HUDEP-2 (cell line): Measurements from ENCODE around the gene ZDHHC11B.

Source experiments
- DNase-seq, 76 experiments: peaks; one replicate each; lab custom pipeline; 2025; ENCODE audit not compliant: unreplicated experiment in 76 of 76; lab: John Stamatoyannopoulos, UW

ZDHHC11B gene

DNA sequence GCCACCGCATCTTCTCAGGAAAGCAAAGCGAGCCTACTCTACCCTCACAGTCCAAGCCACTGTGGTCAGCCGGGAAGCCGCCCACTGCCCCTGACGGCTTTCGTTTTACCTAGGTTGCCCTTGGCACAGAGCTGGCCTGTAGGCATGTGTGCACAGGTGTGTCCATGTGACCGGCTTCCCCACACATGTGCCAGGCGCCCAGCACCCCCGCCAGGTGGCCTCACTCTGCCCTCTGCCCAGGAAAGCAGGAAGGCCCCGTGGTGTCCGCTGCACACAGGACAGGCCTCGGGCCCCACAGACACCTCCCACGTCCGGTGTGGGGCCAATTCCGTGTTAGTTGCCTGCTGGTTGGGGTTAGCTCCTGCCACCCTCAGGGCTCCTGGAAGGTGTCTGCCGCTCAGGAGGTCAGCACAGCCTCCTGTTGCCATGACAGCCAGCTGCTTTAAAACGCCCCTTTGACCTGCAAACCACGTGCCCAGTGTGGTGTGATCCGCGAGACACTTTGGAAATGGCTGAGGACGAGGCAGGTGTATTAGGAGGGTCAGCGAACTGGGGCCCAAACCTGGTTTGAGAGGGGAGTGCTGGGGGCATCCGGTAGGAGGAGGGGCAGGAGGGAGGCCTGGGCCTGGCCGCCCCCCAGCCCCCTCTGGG is 120.1 kb downstream of the ZDHHC11B start:
- DNase-seq, result no peak

DNA sequence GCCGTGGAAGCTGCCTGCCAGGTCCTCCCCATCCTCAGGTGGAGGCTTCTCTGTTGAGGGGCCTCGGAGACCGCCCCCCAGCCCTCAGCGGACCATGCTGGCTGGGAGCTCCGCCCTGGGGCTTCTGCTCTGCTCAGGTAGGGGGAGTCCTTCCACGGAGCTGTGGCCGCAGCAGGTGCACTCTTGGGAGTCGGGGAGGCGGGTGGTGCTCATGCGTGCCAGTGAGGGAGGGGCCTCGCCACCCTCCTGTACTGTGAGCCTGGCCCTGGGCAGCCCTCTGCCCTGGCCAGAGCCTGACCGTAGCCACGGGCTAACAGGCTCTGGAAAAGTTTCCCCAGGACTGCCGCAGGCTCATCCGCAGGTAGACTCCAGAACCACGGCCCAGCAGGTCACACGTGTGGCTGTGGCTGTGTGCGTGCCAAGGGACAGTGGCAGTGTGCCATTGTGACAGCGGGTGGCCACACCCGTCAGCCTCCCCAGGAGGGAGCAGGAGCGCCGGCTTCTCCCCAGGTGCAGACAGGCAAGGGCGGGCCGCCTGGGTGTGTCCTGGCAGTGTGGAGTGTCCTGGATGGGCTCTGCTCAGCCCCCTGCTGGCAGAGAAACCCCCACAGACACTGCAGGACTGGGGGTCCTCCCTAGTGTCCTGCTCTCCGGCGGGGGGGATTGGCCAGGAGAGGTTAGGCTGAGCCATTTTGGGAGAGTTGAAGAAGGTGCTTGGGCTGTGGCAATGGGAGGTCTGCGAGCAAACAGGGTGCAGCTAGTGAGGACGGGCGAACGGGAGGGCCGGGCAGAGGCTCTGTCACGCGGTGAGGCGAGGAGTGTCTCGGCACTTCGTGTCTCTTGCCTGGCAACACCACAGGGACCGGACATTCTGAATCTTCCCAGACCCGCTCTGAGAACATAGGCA is 120.8 kb downstream of the ZDHHC11B start:
- no peak for DNase-seq

DNA sequence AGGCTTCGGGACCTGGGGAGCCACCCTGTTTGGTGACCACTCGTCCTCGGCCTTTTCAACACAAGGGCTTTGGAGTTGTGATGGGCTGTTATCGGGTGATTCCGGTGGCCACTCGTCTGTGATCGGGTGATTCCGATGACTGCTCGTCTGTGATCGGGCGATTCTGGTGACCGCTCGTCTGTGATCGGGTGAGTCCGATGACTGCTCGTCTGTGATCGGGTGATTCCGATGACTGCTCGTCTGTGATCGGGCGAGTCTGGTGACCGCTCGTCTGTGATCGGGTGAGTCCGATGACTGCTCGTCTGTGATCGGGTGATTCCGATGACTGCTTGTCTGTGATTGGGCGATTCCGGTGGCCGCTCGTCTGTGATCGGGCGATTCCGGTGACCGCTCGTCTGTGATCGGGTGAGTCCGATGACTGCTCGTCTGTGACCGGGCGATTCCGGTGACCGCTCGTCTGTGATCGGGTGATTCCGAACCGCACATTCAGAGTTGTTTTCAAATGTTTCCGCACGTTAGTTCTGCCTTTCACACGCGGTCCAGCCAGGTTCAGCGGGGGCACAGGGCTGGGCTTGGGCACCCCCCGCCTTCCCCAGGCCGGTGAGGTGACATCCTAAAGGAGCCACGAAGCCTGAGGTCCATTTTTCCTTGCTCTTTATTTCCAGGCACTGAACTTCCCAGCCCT is 121.6 kb downstream of the ZDHHC11B start:
- DNase-seq, result no peak

DNA sequence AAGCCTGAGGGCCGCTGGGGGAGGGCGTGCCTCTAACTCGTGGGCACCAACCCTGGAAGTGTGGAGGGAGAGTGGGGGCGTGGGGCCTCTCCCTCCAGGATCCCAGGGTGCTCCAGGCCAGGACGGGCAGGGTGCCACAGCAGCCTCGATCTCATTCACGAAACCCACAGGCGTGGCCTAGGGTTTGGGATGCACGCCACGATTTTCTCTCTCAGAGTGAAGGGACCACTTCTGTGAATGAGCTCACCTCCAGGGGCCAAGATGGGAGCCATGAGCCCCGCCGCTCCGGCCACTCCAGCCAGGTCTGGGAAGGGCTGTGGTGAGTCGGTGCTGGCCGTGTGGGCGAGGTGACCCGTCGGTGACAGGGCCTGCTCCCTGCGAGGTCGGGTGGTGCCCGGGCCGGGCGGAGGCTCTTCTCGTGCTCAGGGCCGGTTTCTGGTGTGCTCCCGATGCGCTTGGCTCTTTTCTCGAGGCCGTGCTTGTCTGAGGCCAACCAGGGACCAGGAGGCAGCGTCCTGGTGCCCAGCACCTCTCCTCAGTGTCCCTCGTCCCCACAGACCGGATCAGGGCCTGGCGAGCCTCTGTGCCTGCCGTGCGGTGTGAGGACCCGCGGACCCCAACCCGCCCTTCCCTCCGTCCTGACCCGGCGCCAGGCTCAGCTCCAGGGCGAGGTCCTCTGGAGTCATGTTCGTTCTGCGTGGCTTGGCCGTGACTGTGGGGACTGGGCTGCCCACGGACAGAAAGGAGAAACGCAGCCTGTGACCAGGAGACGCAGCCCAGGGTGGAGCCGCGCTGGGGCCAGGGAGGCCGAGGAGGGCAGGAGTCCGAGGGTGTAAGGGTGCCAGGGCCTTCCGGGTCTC is 122.4 kb downstream of the ZDHHC11B start:
- DNase-seq, result no peak

DNA sequence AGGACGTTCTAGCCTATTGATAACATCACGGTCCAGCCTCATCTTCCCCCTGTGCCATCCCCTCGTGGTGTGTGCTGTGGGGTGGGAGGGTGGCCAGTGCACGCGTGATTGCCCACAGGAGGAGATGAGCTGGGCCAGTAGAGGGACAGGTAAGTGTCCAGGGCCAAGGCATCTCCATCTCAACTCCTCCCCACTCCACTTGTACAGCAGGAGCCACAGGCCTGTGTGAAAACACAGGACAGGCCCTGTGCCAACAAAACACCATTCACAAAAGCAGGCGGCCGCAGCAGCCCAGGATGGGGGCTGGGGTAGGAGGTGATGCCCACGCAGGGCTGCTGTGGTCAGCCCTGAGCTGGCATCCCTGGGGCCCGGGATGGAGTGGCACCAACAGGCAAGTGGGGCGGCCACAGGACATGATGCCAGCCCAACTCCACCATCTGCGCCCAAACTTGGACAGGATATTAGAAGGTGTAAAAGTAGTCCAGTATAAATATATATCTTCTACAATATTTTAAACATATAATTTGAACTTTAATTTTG is 124.0 kb downstream of the ZDHHC11B start:
- DNase-seq, result no peak
